GM18511 (cell line): ENCODE data around the gene OSTM1.
A peak's percentile ranks its signal among the peaks of the same experiment; 100 is the strongest.

Source experiments
- ATAC-seq: cut with Tn5 transposase; IDR thresholded peaks from one replicate; pipeline ENCODE4 v1.9.1; 2021; ENCODE audit warnings: mild to moderate bottlenecking, moderate library complexity; ENCODE audit not compliant: unreplicated experiment

Gene OSTM1

GRCh38 chr6:108102965-108103364, 28.4 kb upstream of the OSTM1 start:
- no peak for ATAC-seq

- no peak for ATAC-seq
These were observed 25.5 kb upstream of the OSTM1 start for GRCh38 chr6:108100003-108100402.

- ATAC-seq = no peak
These were observed 23.3 kb upstream of the OSTM1 start for GRCh38 chr6:108097882-108098281.

GRCh38 chr6:108093781-108094300, 19.3 kb upstream of the OSTM1 start:
- ATAC-seq = no peak

GRCh38 chr6:108091288-108091687, 16.7 kb upstream of the OSTM1 start:
- no peak for ATAC-seq

GRCh38 chr6:108083349-108083748, 8.8 kb upstream of the OSTM1 start:
- no peak for ATAC-seq

- ATAC-seq = no peak
These were observed 8.0 kb upstream of the OSTM1 start for GRCh38 chr6:108082539-108082938.

GRCh38 chr6:108080010-108080780, 5.7 kb upstream of the OSTM1 start:
- no peak for ATAC-seq

GRCh38 chr6:108078191-108078590, 3.6 kb upstream of the OSTM1 start:
- ATAC-seq = no peak

- ATAC-seq = peak; percentile 58
These were observed 533 bp downstream of the OSTM1 start for GRCh38 chr6:108074057-108074358.

GRCh38 chr6:108071736-108072276, 2.7 kb downstream of the OSTM1 start:
- ATAC-seq = no peak

GRCh38 chr6:108068618-108069017, 5.9 kb downstream of the OSTM1 start:
- ATAC-seq = no peak

GRCh38 chr6:108068182-108068581, 6.4 kb downstream of the OSTM1 start:
- ATAC-seq = no peak

- no peak for ATAC-seq
These were observed 21.8 kb downstream of the OSTM1 start for GRCh38 chr6:108052706-108053105.

GRCh38 chr6:108051481-108051880, 23.1 kb downstream of the OSTM1 start:
- no peak for ATAC-seq

GRCh38 chr6:108039681-108040080, 34.9 kb downstream of the OSTM1 start:
- no peak for ATAC-seq

GRCh38 chr6:108036884-108037283, 37.7 kb downstream of the OSTM1 start:
- ATAC-seq = no peak

- no peak for ATAC-seq
These were observed 42.6 kb downstream of the OSTM1 start for GRCh38 chr6:108031968-108032367.

GRCh38 chr6:108030211-108030610, 44.3 kb downstream of the OSTM1 start:
- ATAC-seq = no peak

- no peak for ATAC-seq
These were observed 45.2 kb downstream of the OSTM1 start for GRCh38 chr6:108029226-108029921.

- no peak for ATAC-seq
These were observed 46.9 kb downstream of the OSTM1 start for GRCh38 chr6:108027594-108027993.

GRCh38 chr6:108027056-108027455, 47.5 kb downstream of the OSTM1 start:
- ATAC-seq = no peak
